PC-9 (cell line): ENCODE measurements around the gene SIPA1L3.

Experiments used
- EZH2 ChIP-seq: fragments of 200-600 bp; sonication (generic); IDR thresholded peaks from 2 replicates; pipeline ENCODE4 v1.8.0; 2017; ENCODE audit warnings: antibody characterized with exemption, low read depth
- TF ChIP-seq, protein P1 (sequence below): fragments of 200-600 bp; sonication (generic); conservative IDR thresholded peaks from 2 replicates; pipeline ENCODE4 v1.6.1; 2017; ENCODE audit warnings: mixed run types, antibody characterized with exemption, mild to moderate bottlenecking, moderate library complexity

DNA sequence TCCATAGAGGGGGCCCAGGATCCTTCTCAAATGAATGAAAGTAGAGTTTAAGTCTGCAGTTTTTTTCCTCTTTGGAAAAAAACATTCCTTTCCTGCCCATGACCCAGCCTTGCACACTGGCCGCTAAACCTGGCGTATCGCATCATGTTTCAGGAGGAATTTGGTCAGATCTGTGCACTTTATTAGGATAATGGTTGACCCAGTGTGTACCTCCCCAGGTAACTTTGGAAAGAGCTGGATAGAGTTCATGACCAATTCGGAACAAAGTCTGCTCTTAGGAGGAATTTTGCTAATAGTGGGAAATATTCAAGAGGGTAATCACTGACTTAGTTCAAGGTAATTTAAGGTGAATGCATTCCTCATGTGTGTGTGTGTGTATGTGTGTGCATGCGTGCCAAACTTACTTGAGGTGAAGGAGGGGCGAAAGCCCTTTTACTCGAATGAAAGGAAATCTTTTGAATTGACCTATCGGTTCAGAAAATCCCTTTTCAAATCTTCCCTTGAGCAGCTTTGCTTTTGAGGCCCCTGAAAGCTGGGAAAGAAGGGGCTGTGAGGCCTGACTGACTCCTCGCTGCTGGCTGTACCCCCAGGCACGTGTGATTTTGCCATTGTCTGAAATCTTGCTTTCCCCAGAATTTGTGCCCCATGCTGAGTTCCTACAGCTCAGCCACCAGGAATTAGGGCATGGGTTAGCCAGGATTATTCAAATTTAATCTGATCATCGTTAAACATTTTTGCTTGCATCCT lies 46.3 kb downstream of the SIPA1L3 start:
- TF ChIP-seq, protein P1, sequence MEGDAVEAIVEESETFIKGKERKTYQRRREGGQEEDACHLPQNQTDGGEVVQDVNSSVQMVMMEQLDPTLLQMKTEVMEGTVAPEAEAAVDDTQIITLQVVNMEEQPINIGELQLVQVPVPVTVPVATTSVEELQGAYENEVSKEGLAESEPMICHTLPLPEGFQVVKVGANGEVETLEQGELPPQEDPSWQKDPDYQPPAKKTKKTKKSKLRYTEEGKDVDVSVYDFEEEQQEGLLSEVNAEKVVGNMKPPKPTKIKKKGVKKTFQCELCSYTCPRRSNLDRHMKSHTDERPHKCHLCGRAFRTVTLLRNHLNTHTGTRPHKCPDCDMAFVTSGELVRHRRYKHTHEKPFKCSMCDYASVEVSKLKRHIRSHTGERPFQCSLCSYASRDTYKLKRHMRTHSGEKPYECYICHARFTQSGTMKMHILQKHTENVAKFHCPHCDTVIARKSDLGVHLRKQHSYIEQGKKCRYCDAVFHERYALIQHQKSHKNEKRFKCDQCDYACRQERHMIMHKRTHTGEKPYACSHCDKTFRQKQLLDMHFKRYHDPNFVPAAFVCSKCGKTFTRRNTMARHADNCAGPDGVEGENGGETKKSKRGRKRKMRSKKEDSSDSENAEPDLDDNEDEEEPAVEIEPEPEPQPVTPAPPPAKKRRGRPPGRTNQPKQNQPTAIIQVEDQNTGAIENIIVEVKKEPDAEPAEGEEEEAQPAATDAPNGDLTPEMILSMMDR, result no peak
- no peak for TF ChIP-seq EZH2
